ENCODE measurements around the gene TPD52L1.

- TF ChIP-seq CTCF (IDR thresholded peaks at IDR 0.05; ENCODE audit: low read depth, low read length, poor library complexity, severe bottlenecking) (no peak), EZH2phosphoT487 (IDR thresholded peaks at IDR 0.05; ENCODE audit: borderline replicate concordance, low read length) (no peak)
Observed at GRCh38 chr6:125121894-125122293, 31.7 kb upstream of the TPD52L1 start.
